HepG2 (cell line): ENCODE results near the gene BBS9. TPM values are rescaled to one million over a fixed set of nuclear protein-coding genes. Genes with fewer than 3 reads are reported as not detected.

Experiments used
- ATAC-seq: fragments of 200-7000 bp; cut with Tn5 transposase; 3 replicates; pipeline ENCODE4 v1.9.1; 2020; ENCODE audit warnings: mild to moderate bottlenecking, moderate library complexity
- BruUV-seq: library from RNA; stranded (reverse); fragments of 400-500 nt; replicated peaks from 2 replicates; lab custom pipeline; 2021; lab: Mats Ljungman, UMichigan
- CTCF ChIA-PET: fragments of 300-600 bp; formaldehyde crosslinking; extraction: SDS; loops from one replicate; lab custom pipeline; 2021; ENCODE audit warnings: low total read pairs, inconsistent platforms, low intra/inter-chr PET ratio; lab: Yijun Ruan, JAX
- POLR2A ChIA-PET: fragments of 350-600 bp; sonication (Branson Sonifier 250); formaldehyde crosslinking; loops from one replicate; lab custom pipeline; 2020; ENCODE audit warnings: antibody characterized with exemption, inconsistent platforms; lab: Yijun Ruan, JAX
- DNase-seq: peaks from one replicate; pipeline ENCODE4 v3.0.0-alpha.2; 2015; ENCODE audit warnings: low spot score
- FAIRE-seq: peaks from 3 replicates; lab custom pipeline; 2011; peaks lifted over from hg19 to GRCh38; lab: Jason Lieb, UNC
- H2AFZ ChIP-seq: one replicate; pipeline ENCODE4 v1.6.1; 2011; ENCODE audit warnings: low read length, inconsistent platforms
- H3K27ac ChIP-seq: fragments of 300-600 bp; 3 replicates; pipeline ENCODE4 v1.8.0; 2011; ENCODE audit warnings: mixed run types, mild to moderate bottlenecking, mixed read lengths, low read length, inconsistent platforms; ENCODE audit not compliant: insufficient read depth; ENCODE audit errors: extremely low read length
- H3K27me3 ChIP-seq, 2 experiments: fragments of 200-600 bp in 1 of 2; 2 replicates in 1 of 2; 3 replicates in 1 of 2; pipeline versions ENCODE4 v1.6.0 to v1.8.0; 2011; ENCODE audit warnings: low read length in 2 of 2, mild to moderate bottlenecking in 2 of 2, moderate library complexity in 2 of 2, inconsistent platforms in 1 of 2; ENCODE audit not compliant: insufficient read depth in 2 of 2, control insufficient read depth in 1 of 2
- H3K36me3 ChIP-seq, 2 experiments: fragments of 200-600 bp in 1 of 2; replicated peaks in 1 of 2; 2 replicates in 1 of 2; 3 replicates in 1 of 2; pipeline versions ENCODE4 v1.5.1 to v1.8.0; 2011; ENCODE audit warnings: low read length in 2 of 2, inconsistent platforms in 1 of 2; ENCODE audit not compliant: insufficient read depth in 2 of 2, control insufficient read depth in 1 of 2
- H3K4me1 ChIP-seq: 2 replicates; pipeline ENCODE4 v1.5.1; 2012; ENCODE audit warnings: low read length, inconsistent platforms; ENCODE audit not compliant: insufficient read depth
- H3K4me2 ChIP-seq: 2 replicates; pipeline ENCODE4 v1.6.0; 2011; ENCODE audit warnings: low read depth, low read length, inconsistent platforms
- H3K4me3 ChIP-seq, 3 experiments: fragments of 200-600 bp in 1 of 3; sonication (generic), shearing (Covaris generic) in 1 of 3; replicated peaks in 1 of 3; 2 replicates each; pipeline ENCODE4 v1.5.1; 2011 to 2016; ENCODE audit warnings: low read length in 3 of 3, inconsistent platforms in 2 of 3, low read depth in 2 of 3, mild to moderate bottlenecking in 2 of 3, control low read depth in 1 of 3, mixed read lengths in 1 of 3; ENCODE audit not compliant: insufficient read depth in 1 of 3
- H3K79me2 ChIP-seq: one replicate; pipeline ENCODE4 v1.6.1; 2011; ENCODE audit warnings: low read length, inconsistent platforms; ENCODE audit not compliant: insufficient read depth
- H3K9ac ChIP-seq: 2 replicates; pipeline ENCODE4 v1.6.0; 2011; ENCODE audit warnings: mild to moderate bottlenecking, low read depth, low read length, inconsistent platforms; ENCODE audit not compliant: insufficient read depth
- H3K9me3 ChIP-seq: 2 replicates; pipeline ENCODE4 v1.5.1; 2012; ENCODE audit warnings: mild to moderate bottlenecking, low read length
- H4K20me1 ChIP-seq: 2 replicates; pipeline ENCODE4 v1.6.0; 2011; ENCODE audit warnings: inconsistent platforms, mild to moderate bottlenecking, low read length, moderate library complexity; ENCODE audit not compliant: insufficient read depth
- CSRNP2 ChIP-seq: sonication (generic); formaldehyde crosslinking; conservative IDR thresholded peaks from 2 replicates; pipeline ENCODE4 v1.8.0; 2022; ENCODE audit warnings: low read depth, missing genetic modification reagents
- ELF4 ChIP-seq: sonication (generic); formaldehyde crosslinking; IDR thresholded peaks from 2 replicates; pipeline ENCODE4 v1.5.0; 2020; ENCODE audit warnings: missing genetic modification reagents, mild to moderate bottlenecking, moderate library complexity, borderline replicate concordance
- HIC2 ChIP-seq: sonication (generic); formaldehyde crosslinking; IDR thresholded peaks from 2 replicates; pipeline ENCODE4 v1.9.0; 2022; ENCODE audit warnings: low read depth, missing genetic modification reagents
- HNRNPUL1 ChIP-seq: fragments of 200-400 bp; formaldehyde crosslinking; IDR thresholded peaks from 2 replicates; pipeline ENCODE4 v1.6.1; 2017; ENCODE audit warnings: low read depth, mild to moderate bottlenecking, low read length, moderate library complexity
- MAFF ChIP-seq: IDR thresholded peaks from 2 replicates; pipeline ENCODE4 v1.6.1; 2011; ENCODE audit warnings: low read depth, low read length, improper control_type of control experiment
- SALL2 ChIP-seq: sonication (generic); formaldehyde crosslinking; IDR thresholded peaks from 2 replicates; pipeline ENCODE4 v1.8.1; 2023; ENCODE audit warnings: mild to moderate bottlenecking, missing genetic modification reagents, inconsistent platforms
- TOE1 ChIP-seq: sonication (generic); formaldehyde crosslinking; IDR thresholded peaks from 2 replicates; pipeline ENCODE4 v1.4.0; 2020; ENCODE audit warnings: mild to moderate bottlenecking, missing genetic modification reagents
- ZBTB20 ChIP-seq: sonication (generic); formaldehyde crosslinking; IDR thresholded peaks from 2 replicates; pipeline ENCODE4 v1.8.1; 2023; ENCODE audit warnings: missing genetic modification reagents, low read depth, mild to moderate bottlenecking, borderline replicate concordance
- ZNF121 ChIP-seq: sonication (generic); formaldehyde crosslinking; IDR thresholded peaks from 2 replicates; pipeline ENCODE4 v1.5.0; 2020; ENCODE audit warnings: mild to moderate bottlenecking, missing genetic modification reagents
- ZNF260 ChIP-seq: sonication (generic); formaldehyde crosslinking; IDR thresholded peaks from 2 replicates; pipeline ENCODE4 v1.4.0; 2020; ENCODE audit warnings: missing genetic modification reagents, low read depth, mild to moderate bottlenecking, borderline replicate concordance
- ZNF331 ChIP-seq: sonication (generic); formaldehyde crosslinking; IDR thresholded peaks from 2 replicates; pipeline ENCODE4 v1.4.0; 2020; ENCODE audit warnings: missing genetic modification reagents
- ZNF343 ChIP-seq: sonication (generic); formaldehyde crosslinking; IDR thresholded peaks from 2 replicates; pipeline ENCODE4 v1.4.0; 2020; ENCODE audit warnings: mild to moderate bottlenecking, missing genetic modification reagents
- ZNF383 ChIP-seq: sonication (generic); formaldehyde crosslinking; IDR thresholded peaks from 2 replicates; pipeline ENCODE4 v1.4.0; 2020; ENCODE audit warnings: missing genetic modification reagents, mild to moderate bottlenecking, borderline replicate concordance
- ZNF431 ChIP-seq: sonication (generic); formaldehyde crosslinking; IDR thresholded peaks from 2 replicates; pipeline ENCODE4 v1.9.0; 2022; ENCODE audit warnings: missing genetic modification reagents, low read depth, mild to moderate bottlenecking, borderline replicate concordance
- ZNF747 ChIP-seq: sonication (generic); formaldehyde crosslinking; IDR thresholded peaks from 2 replicates; pipeline ENCODE4 v1.8.1; 2023; ENCODE audit warnings: missing genetic modification reagents, mild to moderate bottlenecking, borderline replicate concordance
- in situ Hi-C: cut with HindIII; loops from 2 replicates; pipeline ENCODE4 v1.10.0; 2017; ENCODE audit warnings: low pct_unique_long_range_greater_than_20kb; ENCODE audit not compliant: extremely low pct_ligation_motif_present
- intact Hi-C: fragments of 100-400 bp; cut with micrococcal nuclease; formaldehyde crosslinking; loops from one replicate; pipeline ENCODE4 v1.10.0; 2022; ENCODE audit not compliant: unreplicated experiment
- polyA plus RNA-seq, 8 experiments: library from polyadenylated mRNA; depleted of rRNA in 3 of 8; stranded (reverse) in 7 of 8; unstranded in 1 of 8; fragments of >200 nt; fragmentation: Illumina TruSeq in 4 of 8; extraction: Trizol in 4 of 8; gene quantifications; 2 replicates each; pipeline versions ENCODE4 v1.2.1 to v1.2.3, GENCODE V29; 2011 to 2016; ENCODE audit warnings: low read depth in 4 of 8, missing spikeins in 1 of 8, mixed read lengths in 1 of 8; ENCODE audit not compliant: insufficient read depth in 1 of 8
- total RNA-seq, 5 experiments: library from RNA; depleted of rRNA; stranded (reverse); fragments of >200 nt; fragmentation: Illumina TruSeq; extraction: Trizol; gene quantifications; 2 replicates each; pipeline ENCODE4 v1.2.3, GENCODE V29; 2016; ENCODE audit warnings: low read depth in 1 of 5

BBS9 gene
- total and polyA plus RNA-seq, 2 of the 13 experiments (the other 11 are each of a cell fraction or from before 2014, with no cell fraction given), result 5.1 to 7.8 TPM

- H3K4me1 ChIP-seq, result no peaks in the 10 kb centered on the region
- peaks cover 5% of the 10 kb centered on the region; the same call in 1 of the 2 replicates for H3K9me3 ChIP-seq
- TF ChIP-seq ZNF431 (no peak), ZNF260 (no peak), CSRNP2 (CRISPR knock-in tag) (no peak), ZNF343 (CRISPR knock-in tag) (no peak), ZNF121 (CRISPR knock-in tag) (no peak), HIC2 (CRISPR knock-in tag) (no peak), MAFF (no peak), HNRNPUL1 (no peak), ELF4 (no peak), ZNF383 (CRISPR knock-in tag) (no peak), SALL2 (no peak), ZBTB20 (CRISPR knock-in tag) (no peak), TOE1 (CRISPR knock-in tag) (no peak), ZNF747 (no peak), ZNF331 (CRISPR knock-in tag) (no peak)
- no peak overlapping the region for H3K4me2 ChIP-seq
- intact Hi-C loops, result no loop called here
- H3K36me3 ChIP-seq, result no peaks in the 10 kb centered on the region
- no peaks in the 10 kb centered on the region for H3K27me3 ChIP-seq
- no peak overlapping the region for H3K4me3 ChIP-seq
- POLR2A ChIA-PET, result no interaction called here
- no peak overlapping the region for H3K27ac ChIP-seq
- no peak for DNase-seq
- H3K9ac ChIP-seq, result no peak overlapping the region
- in situ Hi-C loops, result no loop called here
- no peak overlapping the region for H2AFZ ChIP-seq
- FAIRE-seq, result no peak
- no peak for ATAC-seq
- BruUV-seq, result no TSS peak
- CTCF ChIA-PET, result no interaction called here
- H4K20me1 ChIP-seq, result no peaks in the 10 kb centered on the region
- H3K79me2 ChIP-seq, result no peaks in the 10 kb centered on the region
Observed at GRCh38 chr7:33307205-33307604, 177.8 kb downstream of the BBS9 start.
